BJ (cell line): Measurements from ENCODE around the gene DUSP5. TPM values are rescaled to one million over a fixed set of nuclear protein-coding genes. Genes with fewer than 3 reads are reported as not detected.

ENCODE experiments used
- CTCF ChIA-PET: fragments of 350-600 bp; formaldehyde crosslinking; extraction: SDS; loops from one replicate; lab custom pipeline; 2021; ENCODE audit warnings: antibody characterized with exemption, inconsistent platforms; lab: Yijun Ruan, JAX
- POLR2A ChIA-PET: fragments of 300-600 bp; sonication (Branson Sonifier 250); formaldehyde crosslinking; extraction: SDS; loops from one replicate; lab custom pipeline; 2021; ENCODE audit warnings: antibody characterized with exemption; lab: Charles Lee
- DNase-seq: peaks from one replicate; pipeline ENCODE4 v3.0.0-alpha.2; 2011; ENCODE audit warnings: low read depth
- H3K27me3 ChIP-seq: 2 replicates; pipeline ENCODE4 v1.6.0; 2011; ENCODE audit warnings: low read length; ENCODE audit not compliant: control insufficient read depth, insufficient read depth
- H3K36me3 ChIP-seq: 2 replicates; pipeline ENCODE4 v1.5.1; 2011; ENCODE audit warnings: low read length; ENCODE audit not compliant: control insufficient read depth, insufficient read depth
- H3K4me3 ChIP-seq: 2 replicates; pipeline ENCODE4 v1.5.1; 2011; ENCODE audit warnings: low read depth, mild to moderate bottlenecking, control low read depth, low read length
- CTCF ChIP-seq: IDR thresholded peaks from 2 replicates; pipeline ENCODE4 v1.5.1; 2011; ENCODE audit warnings: low read depth, mild to moderate bottlenecking, control low read depth, inconsistent platforms, low read length, moderate library complexity; ENCODE audit not compliant: insufficient read depth
- polyA plus RNA-seq: library from polyadenylated mRNA; depleted of rRNA; stranded (reverse); fragments of >200 nt; gene quantifications from 2 replicates; pipeline ENCODE4 v1.2.3, GENCODE V29; 2011

DUSP5 gene
- polyA plus RNA-seq, 1 experiment = 30.4 TPM

- DNase-seq = no peak
- H3K36me3 ChIP-seq = no peaks in the 10 kb centered on the region
- no peaks in the 10 kb centered on the region for H3K27me3 ChIP-seq
- CTCF ChIA-PET = no interaction called here
- POLR2A ChIA-PET = no interaction called here
- no peak overlapping the region for H3K4me3 ChIP-seq
- TF ChIP-seq CTCF = no peak
Observed at GRCh38 chr10:110474017-110474416, 23.7 kb upstream of the DUSP5 start.

- no peak for DNase-seq
- H3K36me3 ChIP-seq = no peaks in the 10 kb centered on the region
- H3K4me3 ChIP-seq = no peak overlapping the region
- ChIA-PET POLR2A (no interaction called here), CTCF (interaction anchor here (1.1 kb wide), 1 partner anchor 18 kb away, joined by 4 read pairs; no protein-coding TSS in a partner anchor)
- H3K27me3 ChIP-seq = no peaks in the 10 kb centered on the region
- TF ChIP-seq CTCF = no peak
Observed at GRCh38 chr10:110474826-110475225, 22.9 kb upstream of the DUSP5 start.

GRCh38 chr10:110475722-110476515 lies 21.8 kb upstream of the DUSP5 start:
- Histone ChIP-seq H3K36me3 (no peaks in the 10 kb centered on the region), H3K4me3 (no peak overlapping the region), H3K27me3 (no peaks in the 10 kb centered on the region)
- ChIA-PET CTCF (interaction anchor here (1.1 kb wide), 1 partner anchor 19 kb away, joined by 4 read pairs; no protein-coding TSS in a partner anchor), POLR2A (no interaction called here)
- TF ChIP-seq CTCF = no peak
- no peak for DNase-seq

- CTCF ChIA-PET = interaction anchor here (1.0 kb wide), 1 partner anchor 13 kb away, joined by 3 read pairs; no protein-coding TSS in a partner anchor
Observed at GRCh38 chr10:110479710-110480109, 18.0 kb upstream of the DUSP5 start.

More at GRCh38 chr10:110479710-110480109, 18.0 kb upstream of the DUSP5 start:
- Histone ChIP-seq H3K27me3 (no peaks in the 10 kb centered on the region), H3K36me3 (no peaks in the 10 kb centered on the region), H3K4me3 (no peak overlapping the region)
- POLR2A ChIA-PET = no interaction called here
- DNase-seq = no peak
- TF ChIP-seq CTCF = no peak
